Testis (tissue), 3 donors: ENCODE results near the gene SLC4A11. TPM values are rescaled to one million over a fixed set of nuclear protein-coding genes. Genes with fewer than 3 reads are reported as not detected.

ENCODE experiments used
- DNase-seq: peaks from one replicate; pipeline ENCODE4 v3.0.0-alpha.2; 2019
- H3K27ac ChIP-seq, 2 donors: fragments of 200-600 bp; sonication (generic); one replicate each; pipeline ENCODE4 v1.5.1; 2019
- H3K27me3 ChIP-seq: fragments of 200-600 bp; sonication (generic); one replicate; pipeline ENCODE4 v1.5.1; 2019
- H3K36me3 ChIP-seq: fragments of 200-600 bp; sonication (generic); one replicate; pipeline ENCODE4 v1.5.1; 2017; ENCODE audit warnings: low read depth; ENCODE audit errors: missing control alignments
- H3K4me1 ChIP-seq: fragments of 200-600 bp; sonication (generic); one replicate; pipeline ENCODE4 v1.5.1; 2019
- H3K4me3 ChIP-seq, 2 donors: fragments of 200-600 bp; sonication (generic); one replicate each; pipeline ENCODE4 v1.5.1; 2017 to 2019
- H3K9me3 ChIP-seq: fragments of 200-600 bp; sonication (generic); one replicate; pipeline ENCODE4 v1.5.1; 2017
- CTCF ChIP-seq, 3 experiments: fragments of 450-650 bp in 2 of 3; fragments of 200-600 bp in 1 of 3; sonication (generic) in 1 of 3; IDR thresholded peaks; one replicate each; pipeline ENCODE4 v1.5.1; 2016 to 2019; ENCODE audit warnings: antibody characterized with exemption in 3 of 3, mild to moderate bottlenecking in 2 of 3, moderate library complexity in 1 of 3
- POLR2A ChIP-seq: fragments of 450-650 bp; IDR thresholded peaks from one replicate; pipeline ENCODE4 v1.6.1; 2017; ENCODE audit warnings: antibody characterized with exemption, mild to moderate bottlenecking, moderate library complexity
- WGBS, 2 donors: methylation state at CpG; one replicate each; pipeline ENCODE4 v1.1.5; 2018; 5-methylcytosine and 5-hydroxymethylcytosine counted together
- intact Hi-C: fragments of 100-400 bp; cut with DNase I; formaldehyde crosslinking; loops from one replicate; pipeline ENCODE4 v1.15.1; 2023; ENCODE audit warnings: low total_unique reads
- polyA plus RNA-seq: library from polyadenylated mRNA; stranded (reverse); fragments of 350-450 nt; fragmentation: Illumina TruSeq; extraction: RNeasy Lipid Tissue Mini Kit (QIAGEN cat#74804); gene quantifications from one replicate; pipeline ENCODE4 v1.2.3, GENCODE V29; 2014; ENCODE audit warnings: low read depth, low replicate concordance; ENCODE audit not compliant: insufficient read depth
- total RNA-seq, 2 donors: library from RNA; depleted of rRNA; stranded (reverse); fragments of >200 nt; gene quantifications; one replicate each; pipeline ENCODE4 v1.2.3, GENCODE V29; 2016

Gene SLC4A11
- total and polyA plus RNA-seq, 3 donors from 2014 or later = 9.2 to 10.7 (median 10.7) TPM

- H3K36me3 ChIP-seq = peaks cover 7% of the 10 kb centered on the region
- no peaks in the 10 kb centered on the region for H3K27me3 ChIP-seq
- no peak for DNase-seq
- no peaks in the 10 kb centered on the region for H3K9me3 ChIP-seq
- no peak overlapping the region for H3K27ac ChIP-seq
- TF ChIP-seq CTCF (IDR thresholded peaks at IDR 0.05) (no peak), POLR2A (no peak)
- 91 to 97% methylated on average over 7 to 10 of the region's 10 CpGs for WGBS, 2 donors
- intact Hi-C loops = no loop called here
- H3K4me3 ChIP-seq = no peak overlapping the region
- no peaks in the 10 kb centered on the region for H3K4me1 ChIP-seq
Observed at GRCh38 chr20:3194617-3195280, 44.2 kb downstream of the SLC4A11 start.

GRCh38 chr20:3193806-3194616, 45.0 kb downstream of the SLC4A11 start:
- intact Hi-C loops = no loop called here
- 90 to 95% methylated on average over 14 of the region's 14 CpGs for WGBS, 2 donors

GRCh38 chr20:3192226-3193015, 46.6 kb downstream of the SLC4A11 start:
- H3K27me3 ChIP-seq = no peaks in the 10 kb centered on the region
- 91 to 94% methylated on average over 16 to 18 of the region's 18 CpGs for WGBS, 2 donors
- no peak for DNase-seq
- no peak overlapping the region for H3K27ac ChIP-seq
- H3K36me3 ChIP-seq = peaks cover 7% of the 10 kb centered on the region
- TF ChIP-seq CTCF (IDR thresholded peaks at IDR 0.05) = no peak
- TF ChIP-seq POLR2A = no peak
- no peaks in the 10 kb centered on the region for H3K4me1 ChIP-seq
- H3K4me3 ChIP-seq = no peak overlapping the region
- intact Hi-C loops = no loop called here
- H3K9me3 ChIP-seq = no peaks in the 10 kb centered on the region

More at GRCh38 chr20:3193806-3194616, 45.0 kb downstream of the SLC4A11 start:
- H3K4me3 ChIP-seq = no peak overlapping the region
- no peak for TF ChIP-seq POLR2A
- no peak for TF ChIP-seq CTCF (IDR thresholded peaks at IDR 0.05)
- no peaks in the 10 kb centered on the region for H3K4me1 ChIP-seq
- peaks cover 7% of the 10 kb centered on the region for H3K36me3 ChIP-seq
- no peaks in the 10 kb centered on the region for H3K27me3 ChIP-seq
- no peaks in the 10 kb centered on the region for H3K9me3 ChIP-seq
- no peak for DNase-seq
- no peak overlapping the region for H3K27ac ChIP-seq

GRCh38 chr20:3190681-3191111, 48.3 kb downstream of the SLC4A11 start:
- no peaks in the 10 kb centered on the region for H3K27me3 ChIP-seq
- H3K27ac ChIP-seq = no peak overlapping the region
- intact Hi-C loops = no loop called here
- TF ChIP-seq POLR2A = no peak
- TF ChIP-seq CTCF (IDR thresholded peaks at IDR 0.05) = no peak
- WGBS, 2 donors = 84 to 100% methylated on average over 1 to 14 of the region's 14 CpGs
- no peak for DNase-seq
- no peaks in the 10 kb centered on the region for H3K4me1 ChIP-seq
- peaks cover 7% of the 10 kb centered on the region for H3K36me3 ChIP-seq
- H3K9me3 ChIP-seq = no peaks in the 10 kb centered on the region
- H3K4me3 ChIP-seq = no peak overlapping the region
